Hematopoietic multipotent progenitor cell treated with erythropoietin and hydrocortisone succinate and interleukin-3 and kit ligand, for 8 days (in vitro differentiated cells): Measurements from ENCODE around the gene UST.
A peak's percentile ranks its signal among the peaks of the same experiment; 100 is the strongest.

Experiments used
- DNase-seq: peaks from one replicate; pipeline ENCODE4 v3.0.0-alpha.2; 2015

The UST gene

GRCh38 chr6:149049230-149049629, 302.4 kb downstream of the UST start:
- no peak for DNase-seq

- no peak for DNase-seq
Measured at GRCh38 chr6:149050160-149050559, 303.3 kb downstream of the UST start.

GRCh38 chr6:149052350-149053106, 305.7 kb downstream of the UST start:
- no peak for DNase-seq

- no peak for DNase-seq
Measured at GRCh38 chr6:149053848-149054558, 307.2 kb downstream of the UST start.

GRCh38 chr6:149054559-149055194, 307.8 kb downstream of the UST start:
- DNase-seq = no peak

GRCh38 chr6:149055195-149055899, 308.5 kb downstream of the UST start:
- peak; percentile 69 for DNase-seq

GRCh38 chr6:149056777-149057463, 310.1 kb downstream of the UST start:
- no peak for DNase-seq

- peak; percentile 72 for DNase-seq
Measured at GRCh38 chr6:149057464-149057840, 310.6 kb downstream of the UST start.

- no peak for DNase-seq
Measured at GRCh38 chr6:149059557-149059956, 312.7 kb downstream of the UST start.

GRCh38 chr6:149060300-149060984, 313.6 kb downstream of the UST start:
- peak; percentile 60 for DNase-seq

GRCh38 chr6:149060985-149061760, 314.3 kb downstream of the UST start:
- peak; percentile 70 for DNase-seq

GRCh38 chr6:149061930-149062329, 315.1 kb downstream of the UST start:
- DNase-seq = no peak

GRCh38 chr6:149062653-149063348, 316.0 kb downstream of the UST start:
- no peak for DNase-seq

- no peak for DNase-seq
Measured at GRCh38 chr6:149063468-149063867, 316.6 kb downstream of the UST start.

GRCh38 chr6:149064001-149064659, 317.3 kb downstream of the UST start:
- DNase-seq = no peak

GRCh38 chr6:149064660-149065015, 317.8 kb downstream of the UST start:
- DNase-seq = no peak

GRCh38 chr6:149065121-149065520, 318.3 kb downstream of the UST start:
- no peak for DNase-seq

GRCh38 chr6:149065658-149066556, 319.1 kb downstream of the UST start:
- peak; percentile 57 for DNase-seq

- no peak for DNase-seq
Measured at GRCh38 chr6:149071997-149072396, 325.2 kb downstream of the UST start.
